Spleen (tissue), 11 donors: ENCODE data around the gene CEACAM21. TPM values are rescaled to one million over a fixed set of nuclear protein-coding genes. Genes with fewer than 3 reads are reported as not detected.

Experiments used
- DNase-seq: peaks from one replicate; pipeline ENCODE4 v3.0.0-alpha.2; 2020
- H3K27ac ChIP-seq, 8 donors: fragments of 200-600 bp; sonication (generic) in 7 of 8; 1 replicate in 4 of 8; 2 replicates in 4 of 8; pipeline versions ENCODE4 v1.5.0 to v1.8.0; 2016 to 2021; ENCODE audit warnings: inconsistent platforms in 4 of 8, mild to moderate bottlenecking in 4 of 8, moderate library complexity in 1 of 8
- H3K27me3 ChIP-seq, 7 donors: fragments of 200-600 bp; sonication (generic) in 6 of 7; replicated peaks in 1 of 7; 1 replicate in 4 of 7; 2 replicates in 3 of 7; pipeline versions ENCODE4 v1.5.0 to v1.8.0; 2016 to 2021; ENCODE audit warnings: inconsistent platforms in 3 of 7, mild to moderate bottlenecking in 1 of 7
- H3K36me3 ChIP-seq, 6 donors: fragments of 200-600 bp; sonication (generic) in 5 of 6; 1 replicate in 4 of 6; 2 replicates in 2 of 6; pipeline versions ENCODE4 v1.5.0 to v1.8.0; 2016 to 2021; ENCODE audit warnings: inconsistent platforms in 2 of 6
- H3K4me1 ChIP-seq, 6 donors: fragments of 200-600 bp; sonication (generic) in 5 of 6; 1 replicate in 3 of 6; 2 replicates in 3 of 6; pipeline versions ENCODE4 v1.5.0 to v1.8.0; 2016 to 2021; ENCODE audit warnings: inconsistent platforms in 3 of 6
- H3K4me3 ChIP-seq, 8 donors: fragments of 200-600 bp; sonication (generic) in 7 of 8; 1 replicate in 4 of 8; 2 replicates in 4 of 8; pipeline versions ENCODE4 v1.5.0 to v1.8.0; 2016 to 2021; ENCODE audit warnings: inconsistent platforms in 4 of 8, mild to moderate bottlenecking in 4 of 8, moderate library complexity in 2 of 8
- H3K9me3 ChIP-seq, 8 donors: fragments of 200-600 bp; sonication (generic) in 7 of 8; 1 replicate in 4 of 8; 2 replicates in 4 of 8; pipeline versions ENCODE4 v1.5.0 to v1.8.0; 2016 to 2021; ENCODE audit warnings: inconsistent platforms in 4 of 8
- POLR2A ChIP-seq, 3 donors: fragments of 450-650 bp; IDR thresholded peaks; one replicate each; pipeline ENCODE4 v1.5.1; 2017; ENCODE audit warnings: antibody characterized with exemption in 3 of 3, mild to moderate bottlenecking in 1 of 3
- POLR2AphosphoS5 ChIP-seq, 3 donors: sonication (generic); formaldehyde crosslinking; IDR thresholded peaks; one replicate each; pipeline ENCODE4 v1.5.1; 2017; ENCODE audit warnings: antibody characterized with exemption in 3 of 3
- WGBS, 5 donors: extraction: QIAGEN DNeasy Blood & Tissue Kit in 3 of 5; methylation state at CpG; one replicate each; pipeline versions ENCODE4 v1.1.5 to v1.1.7; 2013 to 2018; 5-methylcytosine and 5-hydroxymethylcytosine counted together
- intact Hi-C: fragments of 100-400 bp; cut with DNase I; formaldehyde crosslinking; loops from one replicate; pipeline ENCODE4 v1.15.0; 2023; ENCODE audit warnings: low total_unique reads
- polyA plus RNA-seq, 3 donors: library from polyadenylated mRNA; stranded (reverse); fragments of 200-250 nt; gene quantifications; one replicate each; pipeline ENCODE4 v1.2.1, GENCODE V29; 2013
- total RNA-seq, 7 donors: library from RNA; depleted of rRNA in 3 of 7; stranded (reverse); fragments of >200 nt in 3 of 7; fragmentation: NEBNext Ultra II Directional in 4 of 7; extraction: Animal tissue kit (Norgen Biotek cat#: 25700) in 4 of 7; gene quantifications; one replicate each; pipeline versions ENCODE4 v1.1.0 to v1.2.1, GENCODE V29; 2016 to 2021
- TF ChIP-seq, protein P1 (sequence below), 11 experiments: fragments of 200-600 bp in 7 of 11; fragments of 450-650 bp in 4 of 11; sonication (generic) in 4 of 11; IDR thresholded peaks in 8 of 11; conservative IDR thresholded peaks in 3 of 11; 1 replicate in 7 of 11; 2 replicates in 4 of 11; pipeline versions ENCODE4 v1.4.0 to v1.8.0; 2016 to 2021; ENCODE audit warnings: antibody characterized with exemption in 11 of 11, inconsistent platforms in 4 of 11, mild to moderate bottlenecking in 1 of 11
- donor health status: healthy with polysubstance abuse.
- donor health status: DM: no; HTN: no; CAD: no; lungs with moderate emphysema.
- donor health status: DM: no; HTN: no; CAD: no.
- donor health status: Bipolar disorder and iron deficiency.
- donor health status: healthy.
- donor health status: DM: no; HTN: no; CAD: no.
- donor health status: DM: yes; HTN: yes; CAD: no.

The CEACAM21 gene
- total and polyA plus RNA-seq, 10 donors, result 10.3 to 22.9 (median 19.2) TPM

DNA sequence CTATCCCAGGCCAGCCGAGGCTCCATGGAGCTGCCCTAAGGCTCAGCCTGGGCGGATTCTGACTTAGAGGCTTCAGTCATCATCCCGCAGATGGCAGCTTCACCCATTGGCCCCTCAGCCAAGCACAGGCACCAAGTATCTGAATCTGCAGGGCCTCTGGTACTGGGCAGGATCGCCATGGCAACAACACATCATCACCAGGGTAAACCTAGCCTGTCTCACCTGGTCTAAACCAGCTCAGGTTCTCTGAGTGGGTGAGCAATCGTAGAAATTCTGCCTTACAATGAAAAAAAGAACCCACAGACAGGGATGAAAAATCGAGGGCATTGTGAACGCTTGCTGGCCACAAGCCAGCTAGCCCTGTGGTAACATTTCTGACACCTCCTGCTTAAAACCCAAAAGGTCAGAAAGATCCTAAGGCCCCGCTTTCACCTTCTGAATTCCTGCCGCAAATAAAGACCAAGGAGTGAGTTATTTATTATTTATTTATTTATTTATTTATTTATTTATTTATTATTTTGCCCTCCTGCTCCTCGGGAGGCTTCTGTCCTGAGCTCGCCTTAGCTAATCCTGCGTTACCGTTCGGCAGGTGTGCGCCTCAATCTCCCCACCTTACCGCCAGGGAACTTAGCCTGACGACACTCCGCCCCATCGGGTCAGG lies 12.0 kb upstream of the CEACAM21 start:
- intact Hi-C loops, result no loop called here
- Histone ChIP-seq H3K4me1 (peaks cover 24 to 73% (median 37%) of the 10 kb centered on the region in 6 donors), H3K4me3 (peak overlapping the region in 5 of 8 donors; percentile 12 to 62 (median 20)), H3K27ac (peak overlapping the region in 1 of 8 donors; percentile 67), H3K9me3 (no peaks in the 10 kb centered on the region), H3K27me3 (peaks cover 7 to 47% (median 32%) of the 10 kb centered on the region in 7 donors), H3K36me3 (no peaks in the 10 kb centered on the region)
- 17 to 25% (median 18%) methylated on average over 17 to 19 of the region's 19 CpGs for WGBS, 5 donors
- no peak for DNase-seq
- TF ChIP-seq POLR2AphosphoS5 (IDR thresholded peaks at IDR 0.05), result no peak

DNA sequence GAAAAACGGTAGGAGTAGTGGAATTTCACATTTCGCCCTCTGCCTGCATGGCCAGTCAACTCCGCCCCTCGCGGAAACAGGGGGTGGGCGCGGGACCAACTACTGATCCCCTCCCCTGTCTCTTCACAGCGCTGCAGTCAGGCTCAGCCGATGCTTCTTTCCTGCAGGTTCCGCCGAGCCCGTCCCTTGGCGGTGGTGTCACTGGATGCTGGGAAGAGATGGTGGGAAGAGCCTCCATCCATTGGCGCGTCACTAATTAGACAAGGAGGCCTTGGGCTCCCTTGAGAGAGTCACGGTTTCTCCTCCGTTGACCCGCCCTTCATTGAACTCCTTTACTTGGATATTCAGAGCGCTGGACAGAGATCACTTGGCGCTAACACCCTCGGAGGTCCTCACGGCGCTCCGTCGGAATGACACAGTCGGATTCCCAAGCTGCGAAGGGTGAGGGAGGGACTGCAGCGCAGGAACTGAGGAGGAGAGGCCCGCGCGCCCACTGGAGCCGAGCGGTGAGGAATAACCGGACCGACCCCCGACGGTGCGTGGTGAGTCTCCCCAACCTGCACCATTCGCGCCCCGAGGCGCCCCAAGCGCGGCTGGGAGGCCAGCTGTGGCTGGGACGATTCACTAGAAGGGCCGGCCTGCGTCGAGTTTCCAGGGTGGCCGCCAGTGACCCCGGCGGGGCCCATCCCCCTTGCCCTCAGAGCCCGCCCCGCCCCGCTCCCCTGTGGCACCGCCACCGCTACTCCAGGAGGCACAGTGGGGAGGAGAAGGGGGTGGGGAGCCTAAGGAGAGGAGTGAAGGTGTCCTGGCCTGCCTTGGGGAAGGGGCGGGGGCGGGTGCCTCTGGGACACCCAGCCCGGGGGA lies 11.2 kb upstream of the CEACAM21 start:
- no peak for DNase-seq
- peak overlapping the region in 1 of 8 donors; percentile 40 for H3K27ac ChIP-seq
- H3K9me3 ChIP-seq, result no peaks in the 10 kb centered on the region
- H3K4me1 ChIP-seq, result peaks cover 24 to 66% (median 30%) of the 10 kb centered on the region in 6 donors
- no peaks in the 10 kb centered on the region for H3K36me3 ChIP-seq
- TF ChIP-seq POLR2AphosphoS5 (IDR thresholded peaks at IDR 0.05) (peak; percentile 21 to 72 (median 23)), POLR2A (IDR thresholded peaks at IDR 0.05) (no peak)
- TF ChIP-seq, protein P1, sequence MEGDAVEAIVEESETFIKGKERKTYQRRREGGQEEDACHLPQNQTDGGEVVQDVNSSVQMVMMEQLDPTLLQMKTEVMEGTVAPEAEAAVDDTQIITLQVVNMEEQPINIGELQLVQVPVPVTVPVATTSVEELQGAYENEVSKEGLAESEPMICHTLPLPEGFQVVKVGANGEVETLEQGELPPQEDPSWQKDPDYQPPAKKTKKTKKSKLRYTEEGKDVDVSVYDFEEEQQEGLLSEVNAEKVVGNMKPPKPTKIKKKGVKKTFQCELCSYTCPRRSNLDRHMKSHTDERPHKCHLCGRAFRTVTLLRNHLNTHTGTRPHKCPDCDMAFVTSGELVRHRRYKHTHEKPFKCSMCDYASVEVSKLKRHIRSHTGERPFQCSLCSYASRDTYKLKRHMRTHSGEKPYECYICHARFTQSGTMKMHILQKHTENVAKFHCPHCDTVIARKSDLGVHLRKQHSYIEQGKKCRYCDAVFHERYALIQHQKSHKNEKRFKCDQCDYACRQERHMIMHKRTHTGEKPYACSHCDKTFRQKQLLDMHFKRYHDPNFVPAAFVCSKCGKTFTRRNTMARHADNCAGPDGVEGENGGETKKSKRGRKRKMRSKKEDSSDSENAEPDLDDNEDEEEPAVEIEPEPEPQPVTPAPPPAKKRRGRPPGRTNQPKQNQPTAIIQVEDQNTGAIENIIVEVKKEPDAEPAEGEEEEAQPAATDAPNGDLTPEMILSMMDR (IDR thresholded peaks at IDR 0.05 in 8 of 11, conservative IDR thresholded peaks at IDR 0.05 in 3 of 11), result peak in 1 of 11 experiments; percentile 19
- H3K27me3 ChIP-seq, result peaks cover 7 to 52% (median 32%) of the 10 kb centered on the region in 7 donors
- intact Hi-C loops, result no loop called here
- peak overlapping the region in 6 of 8 donors; percentile 12 to 62 (median 18) for H3K4me3 ChIP-seq
- WGBS, 5 donors, result 6 to 17% (median 8%) methylated on average over 26 to 59 of the region's 59 CpGs

DNA sequence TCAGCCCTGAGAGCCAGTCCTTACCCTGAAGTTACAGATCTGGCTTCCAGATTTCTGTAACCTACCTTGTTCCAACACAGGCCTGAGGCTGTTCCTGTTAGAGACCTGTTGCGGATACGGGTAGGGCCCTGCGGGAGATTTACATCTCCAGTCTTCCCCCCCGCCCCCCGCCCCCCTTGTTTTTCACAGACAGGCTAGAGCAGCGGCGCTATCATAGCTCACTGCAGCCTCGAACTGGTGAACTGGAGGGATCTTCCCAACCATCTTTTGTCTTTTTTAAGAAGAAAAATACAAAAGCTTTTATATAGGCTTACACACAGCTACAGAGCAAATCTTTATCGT lies 10.6 kb upstream of the CEACAM21 start:
- no peaks in the 10 kb centered on the region for H3K36me3 ChIP-seq
- intact Hi-C loops, result no loop called here
- H3K27ac ChIP-seq, result peak overlapping the region in 1 of 8 donors; percentile 40
- TF ChIP-seq POLR2A (IDR thresholded peaks at IDR 0.05) (no peak), POLR2AphosphoS5 (IDR thresholded peaks at IDR 0.05) (no peak)
- TF ChIP-seq, protein P1 (IDR thresholded peaks at IDR 0.05 in 8 of 11, conservative IDR thresholded peaks at IDR 0.05 in 3 of 11), result no peak
- peaks cover 22 to 66% (median 29%) of the 10 kb centered on the region in 6 donors for H3K4me1 ChIP-seq
- H3K27me3 ChIP-seq, result peaks cover 7 to 57% (median 32%) of the 10 kb centered on the region in 7 donors
- no peak for DNase-seq
- no peaks in the 10 kb centered on the region for H3K9me3 ChIP-seq
- peak overlapping the region in 3 of 8 donors; percentile 17 to 62 (median 28) for H3K4me3 ChIP-seq
- WGBS, 5 donors, result 35 to 48% (median 42%) methylated on average over 7 to 9 of the region's 9 CpGs

DNA sequence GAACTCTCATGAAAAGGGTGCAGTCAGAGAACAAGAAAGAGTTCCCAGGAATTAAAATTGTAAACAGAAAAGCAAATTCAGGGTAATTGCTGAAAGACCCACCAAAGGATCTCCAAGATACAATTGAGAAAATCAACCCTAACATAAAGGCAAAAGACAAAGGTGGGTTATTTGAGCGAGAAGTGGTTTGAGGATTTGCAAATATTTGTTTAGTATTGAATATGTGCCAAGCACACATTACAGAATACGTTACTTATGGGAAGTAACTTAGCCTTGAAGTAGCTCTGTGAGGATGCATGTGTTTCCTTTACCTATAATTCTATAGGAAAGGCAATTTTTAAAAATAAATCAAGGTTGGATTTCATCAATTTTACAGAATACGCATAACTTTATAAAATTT lies 10.0 kb upstream of the CEACAM21 start:
- intact Hi-C loops, result no loop called here
- H3K9me3 ChIP-seq, result no peaks in the 10 kb centered on the region
- TF ChIP-seq POLR2AphosphoS5 (IDR thresholded peaks at IDR 0.05) (no peak), POLR2A (IDR thresholded peaks at IDR 0.05) (no peak)
- TF ChIP-seq, protein P1 (IDR thresholded peaks at IDR 0.05 in 8 of 11, conservative IDR thresholded peaks at IDR 0.05 in 3 of 11), result no peak
- DNase-seq, result no peak
- WGBS, 5 donors, result 42 to 56% (median 51%) methylated on average over 3 of the region's 3 CpGs
- H3K27ac ChIP-seq, result no peak overlapping the region
- no peak overlapping the region for H3K4me3 ChIP-seq
- peaks cover 24 to 66% (median 34%) of the 10 kb centered on the region in 6 donors for H3K4me1 ChIP-seq
- H3K36me3 ChIP-seq, result no peaks in the 10 kb centered on the region
- peaks cover 7 to 57% (median 32%) of the 10 kb centered on the region in 7 donors for H3K27me3 ChIP-seq
